SKM-1 treated with dmso at 0.1 percent for 144 hours (cell line): ENCODE measurements around the gene FAM171A1.

ENCODE experiments used
- DNase-seq: peaks from one replicate; lab custom pipeline; 2025; ENCODE audit not compliant: unreplicated experiment; lab: John Stamatoyannopoulos, UW

Gene FAM171A1

GRCh38 chr10:15252396-15252795 is 118.7 kb downstream of the FAM171A1 start:
- DNase-seq = no peak

- no peak for DNase-seq
These were observed 119.2 kb downstream of the FAM171A1 start for GRCh38 chr10:15251791-15252380.

GRCh38 chr10:15245530-15245929 is 125.6 kb downstream of the FAM171A1 start:
- DNase-seq = no peak

GRCh38 chr10:15244635-15245197 is 126.4 kb downstream of the FAM171A1 start:
- no peak for DNase-seq

GRCh38 chr10:15242261-15242840 is 128.7 kb downstream of the FAM171A1 start:
- DNase-seq = no peak

GRCh38 chr10:15241306-15241705 is 129.8 kb downstream of the FAM171A1 start:
- no peak for DNase-seq

- DNase-seq = no peak
These were observed 132.3 kb downstream of the FAM171A1 start for GRCh38 chr10:15238555-15239335.

- DNase-seq = no peak
These were observed 133.7 kb downstream of the FAM171A1 start for GRCh38 chr10:15237351-15237750.

- DNase-seq = no peak
These were observed 134.7 kb downstream of the FAM171A1 start for GRCh38 chr10:15236340-15236739.

GRCh38 chr10:15232279-15232678 is 138.8 kb downstream of the FAM171A1 start:
- DNase-seq = no peak

- DNase-seq = no peak
These were observed 139.7 kb downstream of the FAM171A1 start for GRCh38 chr10:15231426-15231825.

- DNase-seq = no peak
These were observed 140.8 kb downstream of the FAM171A1 start for GRCh38 chr10:15230257-15230656.

GRCh38 chr10:15229268-15229667 is 141.8 kb downstream of the FAM171A1 start:
- DNase-seq = no peak

- DNase-seq = no peak
These were observed 142.7 kb downstream of the FAM171A1 start for GRCh38 chr10:15228426-15228825.

GRCh38 chr10:15227611-15228372 is 143.3 kb downstream of the FAM171A1 start:
- no peak for DNase-seq

GRCh38 chr10:15225511-15225910 is 145.6 kb downstream of the FAM171A1 start:
- DNase-seq = peak; percentile 69

- DNase-seq = no peak
These were observed 146.1 kb downstream of the FAM171A1 start for GRCh38 chr10:15224948-15225347.

- DNase-seq = no peak
These were observed 147.9 kb downstream of the FAM171A1 start for GRCh38 chr10:15223174-15223573.

GRCh38 chr10:15222511-15222910 is 148.6 kb downstream of the FAM171A1 start:
- no peak for DNase-seq

- DNase-seq = no peak
These were observed 150.6 kb downstream of the FAM171A1 start for GRCh38 chr10:15220445-15220844.

- no peak for DNase-seq
These were observed 154.4 kb downstream of the FAM171A1 start for GRCh38 chr10:15216700-15217099.
